SKM-1 (cell line): ENCODE results near the gene FBXL20.

ENCODE experiments used
- DNase-seq: peaks from one replicate; lab custom pipeline; 2025; ENCODE audit not compliant: unreplicated experiment; lab: John Stamatoyannopoulos, UW

Gene FBXL20

DNA sequence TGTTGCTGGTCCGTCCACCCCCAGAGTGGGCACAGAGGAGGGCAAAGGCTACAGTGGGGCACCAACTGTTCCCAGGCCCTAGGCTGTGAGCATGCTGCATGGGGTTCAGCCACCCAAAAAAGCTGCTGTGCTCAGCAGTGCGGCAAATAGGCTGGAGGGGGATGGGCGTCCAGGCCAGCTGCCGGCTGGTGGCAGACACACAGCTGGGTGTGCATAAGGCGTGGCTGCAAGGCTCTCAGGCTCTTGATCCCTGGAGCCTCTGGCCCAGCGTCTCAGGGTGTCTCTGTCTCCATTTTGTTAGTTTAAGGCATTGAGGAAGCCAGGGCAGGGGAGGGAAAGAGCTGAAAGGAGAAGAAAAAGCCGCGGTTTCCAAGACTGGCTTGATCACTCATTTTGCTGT is 192.5 kb downstream of the FBXL20 start:
- no peak for DNase-seq

DNA sequence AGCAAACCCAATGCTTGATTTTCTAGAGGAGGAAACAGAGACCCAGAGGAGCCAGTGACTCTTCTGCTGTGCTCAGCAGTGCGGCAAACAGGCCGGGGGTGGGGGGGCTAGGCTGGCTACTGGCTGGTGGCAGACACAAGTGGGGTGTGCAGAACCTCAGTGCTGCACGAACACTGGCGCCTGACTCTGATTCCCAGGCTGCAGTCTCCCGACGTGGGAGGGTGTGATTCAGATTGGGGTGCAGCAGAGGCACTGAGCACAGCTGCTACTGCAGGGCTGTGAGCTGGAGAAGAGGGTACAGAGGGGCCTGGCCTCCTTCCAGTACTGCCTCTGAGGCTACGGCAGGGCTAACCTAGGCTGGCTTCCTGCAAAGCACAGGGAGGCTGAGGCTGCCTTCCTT is 193.3 kb downstream of the FBXL20 start:
- DNase-seq: no peak

DNA sequence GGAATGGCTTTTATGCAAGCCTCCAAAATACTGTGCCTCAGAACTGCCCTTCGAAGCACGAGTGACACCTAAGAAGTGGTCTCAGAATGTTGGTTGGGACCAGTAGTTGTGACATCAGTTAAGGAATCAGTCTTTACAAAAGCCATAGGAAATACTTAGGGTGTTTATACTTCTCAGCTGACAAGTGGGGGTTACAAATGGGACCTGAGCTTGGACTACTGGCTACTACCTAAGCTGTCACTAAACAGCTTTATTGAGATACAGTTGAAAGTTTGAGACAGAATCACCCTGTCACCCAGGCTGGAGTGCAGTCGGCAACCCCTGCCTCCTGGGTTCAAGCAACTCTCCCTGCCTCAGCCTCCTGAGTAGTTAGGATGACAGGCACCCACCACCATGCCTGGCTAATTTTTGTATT is 196.3 kb downstream of the FBXL20 start:
- DNase-seq: no peak

DNA sequence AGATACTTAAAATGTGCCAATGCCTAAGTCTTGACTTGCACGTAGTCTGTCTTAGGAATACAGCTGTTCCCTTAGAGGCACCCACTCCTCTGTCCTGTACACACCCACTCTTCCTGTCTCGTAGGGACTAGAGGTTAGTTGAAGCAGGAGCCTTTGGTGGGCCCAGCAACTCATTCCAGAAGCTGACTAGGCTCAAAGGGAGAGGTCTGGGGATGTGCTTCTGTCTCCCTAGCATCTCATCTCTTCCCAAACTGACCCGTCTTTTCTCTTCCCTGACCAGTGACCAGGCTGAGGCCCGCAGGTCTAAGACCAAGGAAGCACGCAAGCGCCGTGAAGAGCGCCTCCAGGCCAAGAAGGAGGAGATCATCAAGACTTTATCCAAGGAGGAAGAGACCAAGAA is 197.2 kb downstream of the FBXL20 start:
- no peak for DNase-seq
